Neuronal stem cell (in vitro differentiated cells): Measurements from ENCODE around the gene CCDC194. TPM values are rescaled to one million over a fixed set of nuclear protein-coding genes. Genes with fewer than 3 reads are reported as not detected.

Source experiments
- DNase-seq: peaks from one replicate; pipeline ENCODE4 v3.0.0-alpha.2; 2013; ENCODE audit warnings: low spot score
- H2AFZ ChIP-seq: one replicate; pipeline ENCODE4 v1.6.1; 2013; ENCODE audit warnings: mild to moderate bottlenecking, low read length, inconsistent platforms
- H2AK5ac ChIP-seq: 2 replicates; pipeline ENCODE4 v1.6.1; 2013; ENCODE audit warnings: low read depth, mild to moderate bottlenecking, inconsistent platforms, low read length, moderate library complexity, mixed read lengths
- H2BK120ac ChIP-seq: 2 replicates; pipeline ENCODE4 v1.6.1; 2013; ENCODE audit warnings: low read depth, mild to moderate bottlenecking, inconsistent platforms, low read length, moderate library complexity, mixed read lengths
- H2BK12ac ChIP-seq: one replicate; pipeline ENCODE4 v1.6.1; 2013; ENCODE audit warnings: low read length, inconsistent platforms
- H2BK15ac ChIP-seq: 2 replicates; pipeline ENCODE4 v1.6.1; 2013; ENCODE audit warnings: mild to moderate bottlenecking, low read length, inconsistent platforms, mixed read lengths
- H2BK5ac ChIP-seq: one replicate; pipeline ENCODE4 v1.6.1; 2013; ENCODE audit warnings: inconsistent platforms, mild to moderate bottlenecking, low read length, moderate library complexity
- H3K14ac ChIP-seq: one replicate; pipeline ENCODE4 v1.6.1; 2013; ENCODE audit warnings: low read length, inconsistent platforms
- H3K18ac ChIP-seq: 2 replicates; pipeline ENCODE4 v1.6.1; 2013; ENCODE audit warnings: low read length, inconsistent platforms
- H3K23ac ChIP-seq: 2 replicates; pipeline ENCODE4 v1.6.1; 2013; ENCODE audit warnings: low read depth, mild to moderate bottlenecking, mixed read lengths, low read length, inconsistent platforms; ENCODE audit not compliant: poor library complexity
- H3K27ac ChIP-seq: replicated peaks from 3 replicates; pipeline ENCODE4 v1.5.1; 2013; ENCODE audit warnings: low read length, inconsistent platforms
- H3K27me3 ChIP-seq, 3 experiments: 2 replicates each; pipeline ENCODE4 v1.6.1; 2013; ENCODE audit warnings: low read length in 3 of 3, mild to moderate bottlenecking in 2 of 3, inconsistent platforms in 1 of 3, low read depth in 1 of 3, mixed read lengths in 1 of 3, moderate library complexity in 1 of 3; ENCODE audit not compliant: control insufficient read depth in 3 of 3, insufficient read depth in 3 of 3
- H3K36me3 ChIP-seq, 2 donors: replicated peaks in 1 of 2; 2 replicates each; pipeline ENCODE4 v1.6.1; 2013; ENCODE audit warnings: low read length in 2 of 2; ENCODE audit not compliant: control insufficient read depth in 2 of 2, insufficient read depth in 2 of 2
- H3K4ac ChIP-seq: 2 replicates; pipeline ENCODE4 v1.6.1; 2013; ENCODE audit warnings: inconsistent platforms, mild to moderate bottlenecking, low read length, moderate library complexity
- H3K4me1 ChIP-seq, 2 donors: 1 replicate in 1 of 2; 2 replicates in 1 of 2; pipeline ENCODE4 v1.6.1; 2013; ENCODE audit warnings: low read length in 2 of 2, low read depth in 1 of 2; ENCODE audit not compliant: control insufficient read depth in 2 of 2, insufficient read depth in 1 of 2
- H3K4me2 ChIP-seq: one replicate; pipeline ENCODE4 v1.6.1; 2013; ENCODE audit warnings: mild to moderate bottlenecking, low read length, inconsistent platforms; ENCODE audit not compliant: insufficient read depth, poor library complexity, severe bottlenecking
- H3K4me3 ChIP-seq, 2 donors: 2 replicates each; pipeline ENCODE4 v1.5.1; 2013; ENCODE audit warnings: low read length in 2 of 2, mild to moderate bottlenecking in 2 of 2, inconsistent platforms in 1 of 2, moderate library complexity in 1 of 2
- H3K79me1 ChIP-seq: one replicate; pipeline ENCODE4 v1.6.1; 2013; ENCODE audit warnings: low read depth, mild to moderate bottlenecking, inconsistent platforms, low read length, moderate library complexity
- H3K9ac ChIP-seq: one replicate; pipeline ENCODE4 v1.6.1; 2013; ENCODE audit warnings: mild to moderate bottlenecking, low read depth, low read length, inconsistent platforms; ENCODE audit not compliant: poor library complexity
- H3K9me3 ChIP-seq, 2 donors: replicated peaks in 1 of 2; 2 replicates each; pipeline versions ENCODE3 to v1.6.1; 2013; ENCODE audit warnings: low read length in 2 of 2, mild to moderate bottlenecking in 2 of 2, inconsistent platforms in 1 of 2, low read depth in 1 of 2, mixed read lengths in 1 of 2, moderate library complexity in 1 of 2; ENCODE audit not compliant: control insufficient read depth in 2 of 2, insufficient read depth in 1 of 2
- H4K8ac ChIP-seq: one replicate; pipeline ENCODE4 v1.6.1; 2013; ENCODE audit warnings: low read depth, mild to moderate bottlenecking, inconsistent platforms, low read length, moderate library complexity
- H4K91ac ChIP-seq: one replicate; pipeline ENCODE4 v1.6.1; 2013; ENCODE audit warnings: low read length, low read depth, mild to moderate bottlenecking, inconsistent platforms; ENCODE audit not compliant: poor library complexity
- WGBS, 2 donors: extraction: QIAGEN DNeasy Blood & Tissue Kit; methylation state at CpG; one replicate each; pipeline ENCODE4 v1.1.7; 2013; ENCODE audit warnings: missing lambda C conversion rate in 2 of 2, mixed read lengths in 1 of 2; ENCODE audit not compliant: insufficient read length in 2 of 2, insufficient replicate concordance in 1 of 2; ENCODE audit errors: extremely low coverage in 2 of 2; 5-methylcytosine and 5-hydroxymethylcytosine counted together
- polyA plus RNA-seq, 2 experiments: library from polyadenylated mRNA; stranded (reverse); fragments of 200-250 nt; gene quantifications; one replicate each; pipeline ENCODE4 v1.2.3, GENCODE V29; 2013

The CCDC194 gene
- polyA plus RNA-seq (2013, experiment 1 of 2), result 0.82 TPM
- 0.76 TPM for polyA plus RNA-seq (2013, experiment 2 of 2)

- Histone ChIP-seq H2AK5ac (peak within 1 kb of the TSS; percentile 42), H3K9ac (no peak within 1 kb of the TSS), H3K27me3 (peaks cover 0 to 8% (median 5%) of the 10 kb centered on the region in 3 experiments), H3K14ac (no peak within 1 kb of the TSS), H3K4me2 (no peak within 1 kb of the TSS), H3K27ac (no peak within 1 kb of the TSS), H3K4me1 (peaks cover 3 to 4% of the 10 kb centered on the region in 2 donors), H3K23ac (peak within 1 kb of the TSS; percentile 29), H2BK5ac (no peak within 1 kb of the TSS), H3K4ac (no peak within 1 kb of the TSS), H4K8ac (no peak within 1 kb of the TSS), H4K91ac (no peak within 1 kb of the TSS), H3K9me3 (peaks cover 0 to 5% of the 10 kb centered on the region in 2 donors), H3K4me3 (no peak within 1 kb of the TSS), H2AFZ (peak within 1 kb of the TSS; percentile 71), H2BK12ac (peak within 1 kb of the TSS; percentile 88), H3K36me3 (no peaks in the 10 kb centered on the region), H2BK15ac (peak within 1 kb of the TSS; percentile 78), H2BK120ac (no peak within 1 kb of the TSS), H3K79me1 (peaks cover 3% of the 10 kb centered on the region), H3K18ac (no peak within 1 kb of the TSS)
- no CpG with 5 or more reads among the region's 41 CpGs for WGBS, 2 donors
- DNase-seq, result no peak
Observed at GRCh38 chr19:17393914-17394313, at the start of gene CCDC194. Gene CCDC194 (minus strand): TSS chr19:17394196. CDS start chr19:17394158, 38 bp downstream.

GRCh38 chr19:17441241-17442021 lies 47.4 kb upstream of the CCDC194 start:
- Histone ChIP-seq H2BK15ac (no peak overlapping the region), H3K9me3 (no peaks in the 10 kb centered on the region), H4K8ac (no peak overlapping the region), H2AK5ac (no peak overlapping the region), H3K14ac (no peak overlapping the region), H3K27ac (no peak overlapping the region), H2BK5ac (no peak overlapping the region), H3K27me3 (no peaks in the 10 kb centered on the region), H3K23ac (no peak overlapping the region), H3K18ac (no peak overlapping the region), H3K4me2 (no peak overlapping the region), H3K79me1 (no peaks in the 10 kb centered on the region), H3K4me3 (no peak overlapping the region), H3K4me1 (no peaks in the 10 kb centered on the region), H3K36me3 (no peaks in the 10 kb centered on the region), H3K9ac (no peak overlapping the region), H2BK12ac (no peak overlapping the region), H2BK120ac (no peak overlapping the region), H3K4ac (no peak overlapping the region), H4K91ac (no peak overlapping the region), H2AFZ (no peak overlapping the region)
- no CpG with 5 or more reads among the region's 8 CpGs for WGBS, 2 donors
- no peak for DNase-seq

- H3K9me3 ChIP-seq, result peaks cover 0 to 3% of the 10 kb centered on the region in 2 donors
- no peak overlapping the region for H2BK120ac ChIP-seq
- no peak overlapping the region for H2BK15ac ChIP-seq
- H3K4me3 ChIP-seq, result no peak overlapping the region
- H4K91ac ChIP-seq, result no peak overlapping the region
- WGBS, 2 donors, result no CpG with 5 or more reads among the region's 7 CpGs
- no peaks in the 10 kb centered on the region for H3K27me3 ChIP-seq
- H2AK5ac ChIP-seq, result no peak overlapping the region
- H3K23ac ChIP-seq, result no peak overlapping the region
- no peak overlapping the region for H3K4me2 ChIP-seq
- peaks cover 3% of the 10 kb centered on the region for H3K79me1 ChIP-seq
- H2BK12ac ChIP-seq, result no peak overlapping the region
- no peak overlapping the region for H3K18ac ChIP-seq
- no peak overlapping the region for H3K27ac ChIP-seq
- H2AFZ ChIP-seq, result no peak overlapping the region
- no peak overlapping the region for H3K14ac ChIP-seq
- no peak overlapping the region for H2BK5ac ChIP-seq
- H3K36me3 ChIP-seq, result peaks cover 0 to 3% of the 10 kb centered on the region in 2 donors
- no peaks in the 10 kb centered on the region for H3K4me1 ChIP-seq
- no peak for DNase-seq
- no peak overlapping the region for H4K8ac ChIP-seq
- H3K4ac ChIP-seq, result no peak overlapping the region
- H3K9ac ChIP-seq, result no peak overlapping the region
Observed at GRCh38 chr19:17436874-17437267, 42.9 kb upstream of the CCDC194 start.

GRCh38 chr19:17436094-17436873 lies 42.3 kb upstream of the CCDC194 start:
- Histone ChIP-seq H4K91ac (no peak overlapping the region), H3K4ac (no peak overlapping the region), H3K4me2 (no peak overlapping the region), H3K14ac (no peak overlapping the region), H3K9me3 (peaks cover 0 to 3% of the 10 kb centered on the region in 2 donors), H3K23ac (peak overlapping the region; percentile 51), H3K4me3 (no peak overlapping the region), H3K4me1 (no peaks in the 10 kb centered on the region), H2BK15ac (no peak overlapping the region), H2BK120ac (peak overlapping the region; percentile 42), H2BK5ac (no peak overlapping the region), H3K27me3 (no peaks in the 10 kb centered on the region), H3K79me1 (peaks cover 3% of the 10 kb centered on the region), H2AFZ (no peak overlapping the region), H2AK5ac (no peak overlapping the region), H2BK12ac (no peak overlapping the region), H3K18ac (no peak overlapping the region), H4K8ac (no peak overlapping the region), H3K36me3 (peaks cover 0 to 3% of the 10 kb centered on the region in 2 donors), H3K9ac (no peak overlapping the region), H3K27ac (no peak overlapping the region)
- WGBS, 2 donors, result no CpG with 5 or more reads among the region's 25 CpGs
- DNase-seq, result no peak
